Measurements from ENCODE around the gene EFL1. TPM values are rescaled to one million over a fixed set of nuclear protein-coding genes. Genes with fewer than 3 reads are reported as not detected.

The EFL1 gene
- total and polyA plus RNA-seq, 2 experiments from 2014 or later: 15.4 to 46.4 TPM

DNA sequence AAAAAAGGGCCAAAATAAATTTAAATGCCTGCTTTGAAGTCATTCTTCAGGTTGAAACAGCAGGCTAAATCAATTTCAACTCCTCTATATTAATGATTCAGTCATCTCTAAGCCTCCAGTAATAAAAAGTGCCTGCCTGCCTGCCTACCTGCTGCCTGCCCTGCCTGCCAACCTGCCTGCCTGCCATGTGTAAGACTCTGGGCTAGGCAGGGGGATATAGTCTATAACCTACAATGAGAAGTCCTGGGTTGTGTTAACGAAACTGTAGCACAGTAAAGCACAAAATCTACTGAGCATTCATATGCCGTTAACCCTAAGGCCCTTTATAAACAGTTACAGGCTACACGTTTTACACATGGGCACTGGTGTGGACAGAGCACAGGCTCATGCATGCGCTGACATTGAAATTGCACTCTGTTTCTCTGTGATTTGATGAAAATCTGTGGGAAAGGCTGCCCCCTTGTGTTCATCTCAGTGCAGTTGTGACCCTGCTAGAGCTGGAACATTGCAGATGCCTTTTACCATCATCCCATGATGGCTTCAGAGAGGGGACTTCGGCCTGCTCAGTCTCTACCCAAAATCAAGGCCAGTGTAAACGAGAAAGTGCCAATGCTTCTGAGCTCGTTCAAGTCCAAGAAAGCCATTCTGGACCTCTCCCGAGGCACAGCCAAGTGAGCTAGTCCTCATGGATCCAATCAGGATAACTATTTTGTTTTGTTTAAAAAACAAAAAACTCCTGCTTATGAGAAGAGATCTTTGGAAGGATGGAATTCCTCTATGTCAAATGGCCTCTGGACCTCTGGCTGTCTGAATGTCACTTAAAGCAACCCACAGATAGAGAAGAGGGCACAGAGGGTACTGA, 64.6 kb downstream of the EFL1 start:
- 0 out of 2 replicates have a peak overlapping the region, but pooled peaks have one; percentile 34 for H3K27ac ChIP-seq (ENCODE audit: low read depth)
- Mint-ChIP-seq H3K36me3 (ENCODE audit: low read depth) (no peaks in the 10 kb centered on the region), H3K4me3 (no peak overlapping the region), H3K9me3 (no peaks in the 10 kb centered on the region), H3K27ac (no peak overlapping the region; the same call in 1 of the 2 replicates), H3K27me3 (ENCODE audit: insufficient read depth, low read depth, poor library complexity) (no peaks in the 10 kb centered on the region), H3K4me1 (no peaks in the 10 kb centered on the region)
- no peaks in the 10 kb centered on the region for H3K9me2 ChIP-seq (ENCODE audit: insufficient read depth)
- no peak overlapping the region for H3K4me2 ChIP-seq
- no peaks in the 10 kb centered on the region; the same call in 1 of the 2 replicates for H3K79me2 ChIP-seq (replicated peaks; ENCODE audit: insufficient read depth)
- no peaks in the 10 kb centered on the region for H3K27me3 ChIP-seq (ENCODE audit: insufficient read depth)
- H3K36me3 ChIP-seq (ENCODE audit: insufficient read depth): no peaks in the 10 kb centered on the region
- H3F3A ChIP-seq (replicated peaks; ENCODE audit: low read depth): no peaks in the 10 kb centered on the region
- H3K4me3 ChIP-seq: no peak overlapping the region
- H4K20me1 ChIP-seq (replicated peaks; ENCODE audit: insufficient read depth): peaks cover 9% of the 10 kb centered on the region; the same call in 1 of the 2 replicates
- TF ChIP-seq, protein P1, sequence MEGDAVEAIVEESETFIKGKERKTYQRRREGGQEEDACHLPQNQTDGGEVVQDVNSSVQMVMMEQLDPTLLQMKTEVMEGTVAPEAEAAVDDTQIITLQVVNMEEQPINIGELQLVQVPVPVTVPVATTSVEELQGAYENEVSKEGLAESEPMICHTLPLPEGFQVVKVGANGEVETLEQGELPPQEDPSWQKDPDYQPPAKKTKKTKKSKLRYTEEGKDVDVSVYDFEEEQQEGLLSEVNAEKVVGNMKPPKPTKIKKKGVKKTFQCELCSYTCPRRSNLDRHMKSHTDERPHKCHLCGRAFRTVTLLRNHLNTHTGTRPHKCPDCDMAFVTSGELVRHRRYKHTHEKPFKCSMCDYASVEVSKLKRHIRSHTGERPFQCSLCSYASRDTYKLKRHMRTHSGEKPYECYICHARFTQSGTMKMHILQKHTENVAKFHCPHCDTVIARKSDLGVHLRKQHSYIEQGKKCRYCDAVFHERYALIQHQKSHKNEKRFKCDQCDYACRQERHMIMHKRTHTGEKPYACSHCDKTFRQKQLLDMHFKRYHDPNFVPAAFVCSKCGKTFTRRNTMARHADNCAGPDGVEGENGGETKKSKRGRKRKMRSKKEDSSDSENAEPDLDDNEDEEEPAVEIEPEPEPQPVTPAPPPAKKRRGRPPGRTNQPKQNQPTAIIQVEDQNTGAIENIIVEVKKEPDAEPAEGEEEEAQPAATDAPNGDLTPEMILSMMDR (conservative IDR thresholded peaks at IDR 0.05; ENCODE audit: low read depth in 2 of 2): peak; percentile 78 to 89
- TF ChIP-seq EZH2 (IDR thresholded peaks at IDR 0.05; ENCODE audit: low read depth, unreplicated experiment): no peak
- H2AFZ ChIP-seq: no peak overlapping the region
- H3K4me1 ChIP-seq (ENCODE audit: insufficient read depth): no peaks in the 10 kb centered on the region
- DNase-seq (ENCODE audit: low spot score) (peak; percentile 91), ATAC-seq (peak; percentile 99)

DNA sequence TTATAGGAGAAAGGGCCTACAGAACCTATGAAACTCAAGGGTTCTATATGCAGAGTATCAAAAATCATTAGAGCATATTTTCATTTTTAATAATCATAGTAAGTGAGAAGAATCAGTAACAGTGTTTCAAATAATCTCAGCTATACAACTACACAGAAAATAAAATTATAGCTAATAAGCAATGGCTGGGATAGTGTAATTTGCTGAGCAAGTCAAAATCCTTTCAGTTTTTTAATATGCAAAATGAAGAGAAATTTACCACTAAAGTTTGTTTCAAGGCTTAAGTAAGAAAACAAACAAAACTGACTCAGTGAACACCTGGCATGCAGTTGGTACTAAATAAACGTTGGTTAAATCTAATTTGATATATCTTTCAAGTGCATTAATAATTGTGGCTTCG, 66.2 kb downstream of the EFL1 start:
- no peaks in the 10 kb centered on the region for H3K36me3 ChIP-seq (ENCODE audit: insufficient read depth)
- no peaks in the 10 kb centered on the region for H3K9me3 Mint-ChIP-seq
- no peak for DNase-seq (ENCODE audit: low spot score)
- no peak overlapping the region for H3K4me3 Mint-ChIP-seq
- no peaks in the 10 kb centered on the region for H3K4me1 Mint-ChIP-seq
- peaks cover 9% of the 10 kb centered on the region; the same call in 1 of the 2 replicates for H4K20me1 ChIP-seq (replicated peaks; ENCODE audit: insufficient read depth)
- no peaks in the 10 kb centered on the region for H3K27me3 ChIP-seq (ENCODE audit: insufficient read depth)
- no peaks in the 10 kb centered on the region for H3K36me3 Mint-ChIP-seq (ENCODE audit: low read depth)
- H2AFZ ChIP-seq: no peak overlapping the region
- no peaks in the 10 kb centered on the region for H3K4me1 ChIP-seq (ENCODE audit: insufficient read depth)
- H3K4me2 ChIP-seq: no peak overlapping the region
- H3K79me2 ChIP-seq (replicated peaks; ENCODE audit: insufficient read depth): no peaks in the 10 kb centered on the region; the same call in 1 of the 2 replicates
- no peak overlapping the region for H3K27ac Mint-ChIP-seq
- no peak overlapping the region for H3K4me3 ChIP-seq
- no peak overlapping the region for H3K27ac ChIP-seq (ENCODE audit: low read depth)
- no peak for ATAC-seq
- no peaks in the 10 kb centered on the region for H3K27me3 Mint-ChIP-seq (ENCODE audit: insufficient read depth, low read depth, poor library complexity)
- H3K9me2 ChIP-seq (ENCODE audit: insufficient read depth): no peaks in the 10 kb centered on the region
- H3F3A ChIP-seq (replicated peaks; ENCODE audit: low read depth): no peaks in the 10 kb centered on the region
- no peak for TF ChIP-seq CREB1 (CRISPR knock-in tag; IDR thresholded peaks at IDR 0.05; ENCODE audit: low read depth)
- no peak for TF ChIP-seq ZNF331 (CRISPR knock-in tag; IDR thresholded peaks at IDR 0.05; ENCODE audit: low read depth)
- TF ChIP-seq, protein P1 (conservative IDR thresholded peaks at IDR 0.05; ENCODE audit: low read depth in 2 of 2): no peak
- no peak for TF ChIP-seq STAT1 (IDR thresholded peaks at IDR 0.05; ENCODE audit: unreplicated experiment)
- no peak for TF ChIP-seq EZH2phosphoT487 (IDR thresholded peaks at IDR 0.05; ENCODE audit: unreplicated experiment)
- no peak for TF ChIP-seq EZH2 (IDR thresholded peaks at IDR 0.05; ENCODE audit: low read depth, unreplicated experiment)
- TF ChIP-seq, protein P2, sequence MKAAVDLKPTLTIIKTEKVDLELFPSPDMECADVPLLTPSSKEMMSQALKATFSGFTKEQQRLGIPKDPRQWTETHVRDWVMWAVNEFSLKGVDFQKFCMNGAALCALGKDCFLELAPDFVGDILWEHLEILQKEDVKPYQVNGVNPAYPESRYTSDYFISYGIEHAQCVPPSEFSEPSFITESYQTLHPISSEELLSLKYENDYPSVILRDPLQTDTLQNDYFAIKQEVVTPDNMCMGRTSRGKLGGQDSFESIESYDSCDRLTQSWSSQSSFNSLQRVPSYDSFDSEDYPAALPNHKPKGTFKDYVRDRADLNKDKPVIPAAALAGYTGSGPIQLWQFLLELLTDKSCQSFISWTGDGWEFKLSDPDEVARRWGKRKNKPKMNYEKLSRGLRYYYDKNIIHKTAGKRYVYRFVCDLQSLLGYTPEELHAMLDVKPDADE (IDR thresholded peaks at IDR 0.05): no peak
- TF ChIP-seq NANOG (IDR thresholded peaks at IDR 0.05; ENCODE audit: borderline replicate concordance): no peak
- TF ChIP-seq, protein P3, sequence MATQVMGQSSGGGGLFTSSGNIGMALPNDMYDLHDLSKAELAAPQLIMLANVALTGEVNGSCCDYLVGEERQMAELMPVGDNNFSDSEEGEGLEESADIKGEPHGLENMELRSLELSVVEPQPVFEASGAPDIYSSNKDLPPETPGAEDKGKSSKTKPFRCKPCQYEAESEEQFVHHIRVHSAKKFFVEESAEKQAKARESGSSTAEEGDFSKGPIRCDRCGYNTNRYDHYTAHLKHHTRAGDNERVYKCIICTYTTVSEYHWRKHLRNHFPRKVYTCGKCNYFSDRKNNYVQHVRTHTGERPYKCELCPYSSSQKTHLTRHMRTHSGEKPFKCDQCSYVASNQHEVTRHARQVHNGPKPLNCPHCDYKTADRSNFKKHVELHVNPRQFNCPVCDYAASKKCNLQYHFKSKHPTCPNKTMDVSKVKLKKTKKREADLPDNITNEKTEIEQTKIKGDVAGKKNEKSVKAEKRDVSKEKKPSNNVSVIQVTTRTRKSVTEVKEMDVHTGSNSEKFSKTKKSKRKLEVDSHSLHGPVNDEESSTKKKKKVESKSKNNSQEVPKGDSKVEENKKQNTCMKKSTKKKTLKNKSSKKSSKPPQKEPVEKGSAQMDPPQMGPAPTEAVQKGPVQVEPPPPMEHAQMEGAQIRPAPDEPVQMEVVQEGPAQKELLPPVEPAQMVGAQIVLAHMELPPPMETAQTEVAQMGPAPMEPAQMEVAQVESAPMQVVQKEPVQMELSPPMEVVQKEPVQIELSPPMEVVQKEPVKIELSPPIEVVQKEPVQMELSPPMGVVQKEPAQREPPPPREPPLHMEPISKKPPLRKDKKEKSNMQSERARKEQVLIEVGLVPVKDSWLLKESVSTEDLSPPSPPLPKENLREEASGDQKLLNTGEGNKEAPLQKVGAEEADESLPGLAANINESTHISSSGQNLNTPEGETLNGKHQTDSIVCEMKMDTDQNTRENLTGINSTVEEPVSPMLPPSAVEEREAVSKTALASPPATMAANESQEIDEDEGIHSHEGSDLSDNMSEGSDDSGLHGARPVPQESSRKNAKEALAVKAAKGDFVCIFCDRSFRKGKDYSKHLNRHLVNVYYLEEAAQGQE (IDR thresholded peaks at IDR 0.05; ENCODE audit: unreplicated experiment): no peak
- no peak for TF ChIP-seq ZNF114 (CRISPR knock-in tag; IDR thresholded peaks at IDR 0.05)
- TF ChIP-seq POLR2AphosphoS5 (IDR thresholded peaks at IDR 0.05; ENCODE audit: low read depth): no peak

Measured in GM23338 (cell line).